22Rv1 (cell line): ENCODE measurements around the gene SVBP.

Experiments
- CTCF ChIP-seq: fragments of 450-650 bp; IDR thresholded peaks from 2 replicates; pipeline ENCODE4 v1.5.1; 2017; ENCODE audit warnings: mild to moderate bottlenecking
- ZFX ChIP-seq: fragments of 450-650 bp; IDR thresholded peaks from 2 replicates; pipeline ENCODE4 v1.6.1; 2017; ENCODE audit warnings: antibody characterized with exemption, borderline replicate concordance

GRCh38 chr1:42761567-42761966 lies 55.6 kb downstream of the SVBP start:
- TF ChIP-seq CTCF (no peak), ZFX (no peak)
